K562 (cell line): ENCODE results near the gene PALLD. TPM values are rescaled to one million over a fixed set of nuclear protein-coding genes. Genes with fewer than 3 reads are reported as not detected.

Experiments
- ATAC-seq: fragments of 200-7000 bp; cut with Tn5 transposase; 3 replicates; pipeline ENCODE4 v1.9.1; 2020; ENCODE audit warnings: moderate library complexity
- BruUV-seq: library from RNA; stranded (reverse); fragments of 400-500 nt; replicated peaks from 2 replicates; lab custom pipeline; 2021; lab: Mats Ljungman, UMichigan
- CTCF ChIA-PET: fragments of 300-600 bp; formaldehyde crosslinking; extraction: SDS; loops from one replicate; lab custom pipeline; 2021; ENCODE audit warnings: low intra/inter-chr PET ratio; lab: Yijun Ruan, JAX
- POLR2A ChIA-PET: fragments of 300-600, 350-650 bp; sonication (Branson Sonifier 250); formaldehyde crosslinking; extraction: SDS; loops from one replicate; lab custom pipeline; 2021; ENCODE audit warnings: antibody characterized with exemption, inconsistent platforms; lab: Yijun Ruan, JAX
- DNase-seq, 4 experiments: peaks; one replicate each; pipeline versions ENCODE4 v3.0.0 to v3.0.0-alpha.2; 2011 to 2018; ENCODE audit warnings: low spot score in 3 of 4, mixed read lengths in 3 of 4; ENCODE audit errors: extremely low read depth in 1 of 4
- FAIRE-seq: peaks from 2 replicates; lab custom pipeline; 2011; peaks lifted over from hg19 to GRCh38; lab: Jason Lieb, UNC
- H2AFZ ChIP-seq: 2 replicates; pipeline ENCODE4 v1.6.0; 2011; ENCODE audit warnings: low read depth, low read length, control low read depth, inconsistent platforms
- H3K27ac ChIP-seq: fragments of 200-600 bp; 3 replicates; pipeline ENCODE4 v1.8.0; 2011; ENCODE audit warnings: low read depth, mild to moderate bottlenecking, control low read depth, inconsistent platforms, low read length, moderate library complexity, mixed read lengths; ENCODE audit errors: extremely low read depth
- H3K27me3 ChIP-seq, 2 experiments: fragments of 300-600 bp in 1 of 2; 2 replicates in 1 of 2; 3 replicates in 1 of 2; pipeline versions ENCODE4 v1.6.0 to v1.8.0; 2011; ENCODE audit warnings: inconsistent platforms in 2 of 2, low read length in 2 of 2, mild to moderate bottlenecking in 1 of 2, mixed read lengths in 1 of 2, moderate library complexity in 1 of 2; ENCODE audit not compliant: control insufficient read depth in 2 of 2, insufficient read depth in 2 of 2
- H3K36me3 ChIP-seq: fragments of 300-600 bp; 3 replicates; pipeline ENCODE4 v1.8.0; 2011; ENCODE audit warnings: mild to moderate bottlenecking, low read length, inconsistent platforms; ENCODE audit not compliant: control insufficient read depth, insufficient read depth
- H3K4me1 ChIP-seq, 2 experiments: fragments of 200-600 bp in 1 of 2; replicated peaks in 1 of 2; 2 replicates in 1 of 2; 3 replicates in 1 of 2; pipeline versions ENCODE4 v1.5.1 to v1.8.0; 2011; ENCODE audit warnings: inconsistent platforms in 2 of 2, low read length in 2 of 2, mild to moderate bottlenecking in 1 of 2, mixed read lengths in 1 of 2, moderate library complexity in 1 of 2; ENCODE audit not compliant: control insufficient read depth in 2 of 2, insufficient read depth in 2 of 2
- H3K4me2 ChIP-seq: 2 replicates; pipeline ENCODE4 v1.6.1; 2011; ENCODE audit warnings: low read length, control low read depth, inconsistent platforms, mixed read lengths; ENCODE audit not compliant: insufficient read depth
- H3K4me3 ChIP-seq: fragments of 200-600 bp; sonication (generic), shearing (Covaris generic); 2 replicates; pipeline ENCODE4 v1.5.1; 2016; ENCODE audit warnings: control low read depth, inconsistent platforms
- H3K79me2 ChIP-seq: fragments of 200-600 bp; 3 replicates; pipeline ENCODE4 v1.8.0; 2011; ENCODE audit warnings: low read length, inconsistent platforms; ENCODE audit not compliant: control insufficient read depth, insufficient read depth
- H3K9ac ChIP-seq, 2 experiments: 2 replicates each; pipeline versions ENCODE4 v1.6.0 to v1.6.1; 2011; ENCODE audit warnings: low read depth in 2 of 2, low read length in 2 of 2, control low read depth in 1 of 2, inconsistent platforms in 1 of 2, mild to moderate bottlenecking in 1 of 2, mixed read lengths in 1 of 2; ENCODE audit not compliant: insufficient read depth in 1 of 2
- H3K9me1 ChIP-seq: one replicate; pipeline ENCODE4 v1.6.0; 2011; ENCODE audit warnings: inconsistent platforms, mild to moderate bottlenecking, low read length, moderate library complexity; ENCODE audit not compliant: control insufficient read depth, insufficient read depth
- H3K9me3 ChIP-seq: replicated peaks from 2 replicates; pipeline ENCODE4 v1.5.1; 2011; ENCODE audit warnings: low read depth, low read length, inconsistent platforms; ENCODE audit not compliant: control insufficient read depth, insufficient read depth
- H4K20me1 ChIP-seq: replicated peaks from 2 replicates; pipeline ENCODE4 v1.6.1; 2011; ENCODE audit warnings: low read length, inconsistent platforms, mixed read lengths; ENCODE audit not compliant: control insufficient read depth, insufficient read depth
- CBX3 ChIP-seq, 2 experiments: IDR thresholded peaks; 1 replicate in 1 of 2; 2 replicates in 1 of 2; pipeline ENCODE4 v1.6.1; 2012; ENCODE audit warnings: inconsistent platforms in 2 of 2, low read length in 2 of 2, borderline replicate concordance in 1 of 2, control low read depth in 1 of 2
- CREM ChIP-seq: IDR thresholded peaks from 2 replicates; pipeline ENCODE4 v1.6.1; 2014; ENCODE audit warnings: antibody characterized with exemption, low read depth
- ELF2 ChIP-seq: fragments of 250-450 bp; sonication (Bioruptor Pico); IDR thresholded peaks from 2 replicates; pipeline ENCODE4 v1.5.0; 2021; ENCODE audit warnings: mild to moderate bottlenecking
- ESRRB ChIP-seq: fragments of 250-450 bp; sonication (Bioruptor Pico); IDR thresholded peaks from 2 replicates; pipeline ENCODE4 v1.5.0; 2020; ENCODE audit warnings: mild to moderate bottlenecking, moderate library complexity, borderline replicate concordance
- MIER1 ChIP-seq: fragments of 450-650 bp; IDR thresholded peaks from 2 replicates; pipeline ENCODE4 v1.6.1; 2016; ENCODE audit warnings: antibody characterized with exemption, mild to moderate bottlenecking, low read depth
- NFE2 ChIP-seq: IDR thresholded peaks from 2 replicates; pipeline ENCODE4 v1.6.1; 2014; ENCODE audit warnings: antibody characterized with exemption, low read depth
- ZFP91 ChIP-seq: sonication (generic); formaldehyde crosslinking; IDR thresholded peaks from 2 replicates; pipeline ENCODE4 v1.8.0; 2022; ENCODE audit warnings: mild to moderate bottlenecking, missing genetic modification reagents
- ZNF224 ChIP-seq: sonication (generic); formaldehyde crosslinking; IDR thresholded peaks from 2 replicates; pipeline ENCODE4 v1.8.0; 2022; ENCODE audit warnings: mild to moderate bottlenecking, missing genetic modification reagents
- ZNF395 ChIP-seq: fragments of 200-800 bp; sonication (Bioruptor generic); IDR thresholded peaks from 2 replicates; pipeline ENCODE4 v1.6.1; 2017; ENCODE audit warnings: missing genetic modification characterization, missing compliant biosample characterization
- ZNF57 ChIP-seq: fragments of 450-650 bp; formaldehyde crosslinking; IDR thresholded peaks from 2 replicates; pipeline ENCODE4 v1.4.0; 2020; ENCODE audit warnings: mild to moderate bottlenecking, moderate library complexity
- WGBS: fragments of 100-300 bp; shearing (Covaris generic); methylation state at CpG from one replicate; pipeline ENCODE4 v1.1.6; 2016; ENCODE audit warnings: low coverage, mixed read lengths; ENCODE audit not compliant: insufficient coverage; ENCODE audit errors: missing lambda C conversion rate; 5-methylcytosine and 5-hydroxymethylcytosine counted together
- in situ Hi-C: fragments of 300-500 bp; cut with MboI; formaldehyde crosslinking; loops from 4 replicates; pipeline ENCODE4 v1.15.0; 2018; ENCODE audit warnings: inconsistent platforms, mixed read lengths
- intact Hi-C: fragments of 100-400 bp; cut with micrococcal nuclease; formaldehyde crosslinking; loops from 2 replicates; pipeline ENCODE4 v1.14.2; 2022
- polyA plus RNA-seq, 8 experiments: library from polyadenylated mRNA; depleted of rRNA in 4 of 8; stranded (reverse) in 5 of 8; unstranded in 3 of 8; fragments of >200 nt; fragmentation: Nextera tagmentation in 2 of 8; fragmentation: Illumina TruSeq in 1 of 8; extraction: Ambion mirVana in 2 of 8; extraction: Trizol in 1 of 8; gene quantifications; 2 replicates each; pipeline versions ENCODE4 v1.2.1 to v1.2.3, GENCODE V29; 2011 to 2014; ENCODE audit warnings: inconsistent platforms in 1 of 8, missing spikeins in 1 of 8
- total RNA-seq, 7 experiments: library from RNA; depleted of rRNA in 6 of 7; stranded (reverse); fragments of >200 nt in 6 of 7; fragmentation: Illumina TruSeq in 2 of 7; extraction: Trizol in 2 of 7; gene quantifications; 2 replicates each; pipeline versions ENCODE4 v1.2.1 to v1.2.3, GENCODE V29; 2011 to 2021; ENCODE audit warnings: low replicate concordance in 1 of 7
- TF ChIP-seq, protein P1 (sequence below), 2 experiments: fragments of 450-650 bp; IDR thresholded peaks; 2 replicates each; pipeline ENCODE4 v1.6.1; 2016

Gene PALLD
- total and polyA plus RNA-seq, 9 of the 15 experiments (the other 6 are each of a cell fraction or from before 2014, with no cell fraction given): 0.01 to 0.35 (median 0.06) TPM; not detected in 3

DNA sequence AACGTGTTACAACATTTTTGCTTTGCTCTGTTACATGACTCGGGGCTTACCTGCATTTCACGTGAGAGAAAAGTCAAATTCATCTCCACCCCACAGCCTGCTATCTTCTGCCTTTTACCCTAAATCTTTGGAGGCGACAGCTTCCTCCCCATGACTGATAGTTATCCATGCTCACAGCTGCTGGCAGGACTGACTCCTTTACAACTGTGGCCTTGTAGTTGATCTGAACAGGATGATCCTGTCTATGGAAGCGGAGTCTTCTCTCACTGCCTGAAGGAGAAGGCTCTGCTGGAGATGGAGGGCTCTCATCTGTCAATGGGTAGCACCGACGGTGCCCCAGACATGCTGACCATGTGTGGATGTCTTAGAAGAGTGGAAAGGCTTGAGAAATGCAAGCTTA lies 362.2 kb downstream of the PALLD start:
- no peaks in the 10 kb centered on the region for H3K36me3 ChIP-seq
- H3K79me2 ChIP-seq: no peaks in the 10 kb centered on the region
- ChIA-PET POLR2A (no interaction called here), CTCF (no interaction called here)
- intact Hi-C loops: no loop called here
- ATAC-seq: no peak
- BruUV-seq: no TSS peak
- H2AFZ ChIP-seq: no peak overlapping the region
- TF ChIP-seq ESRRB (no peak), CREM (no peak)
- no peaks in the 10 kb centered on the region for H3K9me1 ChIP-seq
- no peak for DNase-seq
- no peak for FAIRE-seq
- no peak overlapping the region for H3K27ac ChIP-seq
- no peak overlapping the region for H3K4me3 ChIP-seq
- no peaks in the 10 kb centered on the region for H3K4me1 ChIP-seq
- WGBS: 0% methylated on average over 7 of the region's 7 CpGs
- no peaks in the 10 kb centered on the region for H3K9me3 ChIP-seq
- in situ Hi-C loops: no loop called here
- H3K9ac ChIP-seq: no peak overlapping the region
- no peaks in the 10 kb centered on the region for H4K20me1 ChIP-seq
- no peak overlapping the region for H3K4me2 ChIP-seq
- peaks cover 4 to 7% of the 10 kb centered on the region in 2 experiments; a peak in 3 of 5 replicates for H3K27me3 ChIP-seq

DNA sequence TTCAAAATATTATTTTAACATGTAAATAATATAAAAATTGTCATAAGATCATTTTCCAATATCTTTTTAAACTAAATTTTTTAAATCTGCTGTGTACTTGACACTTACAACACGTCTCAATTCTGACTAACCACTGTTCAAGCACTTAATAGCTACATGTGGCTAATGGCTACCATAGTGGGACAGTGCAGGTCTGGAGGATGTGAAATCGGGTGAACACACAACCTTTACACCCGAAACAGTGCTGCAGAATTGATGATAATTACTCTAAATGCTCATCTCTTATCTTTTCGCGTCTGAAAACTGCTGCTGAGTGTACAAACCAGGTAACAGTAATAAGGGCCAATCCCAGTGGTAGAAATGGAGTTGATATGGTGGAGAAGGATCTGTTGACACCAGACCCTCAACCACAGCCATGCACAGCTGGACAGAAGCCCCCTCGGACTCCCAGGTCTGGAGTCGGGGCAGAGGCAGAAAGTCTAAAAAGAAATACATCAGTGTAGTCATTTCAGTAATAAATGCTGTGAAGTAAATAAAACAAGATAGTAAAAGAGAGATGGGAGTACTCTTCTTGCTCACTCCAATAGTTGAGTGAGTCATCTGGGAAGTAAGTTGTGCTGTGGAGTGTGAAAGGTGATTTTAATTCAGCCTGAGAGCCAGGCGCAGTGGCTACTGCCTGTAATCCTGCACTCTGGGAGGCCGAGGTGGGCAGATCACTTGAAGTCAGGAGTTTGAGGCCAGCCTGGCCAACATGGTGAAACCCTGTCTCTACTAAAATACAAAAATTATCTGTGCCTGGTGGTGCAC lies 363.2 kb downstream of the PALLD start:
- in situ Hi-C loops (no loop called here), intact Hi-C loops (no loop called here)
- Histone ChIP-seq H3K4me1 (no peaks in the 10 kb centered on the region), H3K27me3 (peaks cover 2 to 4% of the 10 kb centered on the region in 2 experiments; a peak in 2 of 5 replicates), H3K4me2 (no peak overlapping the region), H3K9me1 (no peaks in the 10 kb centered on the region), H2AFZ (no peak overlapping the region), H3K9ac (no peak overlapping the region), H3K9me3 (no peaks in the 10 kb centered on the region), H3K4me3 (no peak overlapping the region), H3K79me2 (no peaks in the 10 kb centered on the region), H3K27ac (no peak overlapping the region), H4K20me1 (no peaks in the 10 kb centered on the region), H3K36me3 (no peaks in the 10 kb centered on the region)
- no TSS peak for BruUV-seq
- CTCF ChIA-PET: no interaction called here
- FAIRE-seq: no peak
- no peak for DNase-seq
- POLR2A ChIA-PET: interaction anchor here (0.6 kb wide), 1 partner anchor 355 kb away, joined by 3 read pairs; no protein-coding TSS in a partner anchor
- WGBS: 2% methylated on average over 9 of the region's 9 CpGs
- no peak for ATAC-seq
- TF ChIP-seq MIER1: no peak
- no peak for TF ChIP-seq ZFP91
- no peak for TF ChIP-seq ZNF395 (CRISPR knock-in tag)
- TF ChIP-seq, protein P1, sequence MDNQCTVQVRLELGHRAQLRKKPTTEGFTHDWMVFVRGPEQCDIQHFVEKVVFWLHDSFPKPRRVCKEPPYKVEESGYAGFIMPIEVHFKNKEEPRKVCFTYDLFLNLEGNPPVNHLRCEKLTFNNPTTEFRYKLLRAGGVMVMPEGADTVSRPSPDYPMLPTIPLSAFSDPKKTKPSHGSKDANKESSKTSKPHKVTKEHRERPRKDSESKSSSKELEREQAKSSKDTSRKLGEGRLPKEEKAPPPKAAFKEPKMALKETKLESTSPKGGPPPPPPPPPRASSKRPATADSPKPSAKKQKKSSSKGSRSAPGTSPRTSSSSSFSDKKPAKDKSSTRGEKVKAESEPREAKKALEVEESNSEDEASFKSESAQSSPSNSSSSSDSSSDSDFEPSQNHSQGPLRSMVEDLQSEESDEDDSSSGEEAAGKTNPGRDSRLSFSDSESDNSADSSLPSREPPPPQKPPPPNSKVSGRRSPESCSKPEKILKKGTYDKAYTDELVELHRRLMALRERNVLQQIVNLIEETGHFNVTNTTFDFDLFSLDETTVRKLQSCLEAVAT (IDR thresholded peaks at IDR 0.05): no peak
- no peak for TF ChIP-seq ZNF57 (CRISPR knock-in tag)
- TF ChIP-seq CBX3 (IDR thresholded peaks at IDR 0.05; ENCODE audit: borderline replicate concordance in 1 of 2, low read length in 2 of 2): no peak
- no peak for TF ChIP-seq ELF2 (CRISPR knock-in tag)
- no peak for TF ChIP-seq NFE2
- no peak for TF ChIP-seq ZNF224 (CRISPR knock-in tag)
